HUES64 (cell line): ENCODE measurements around the gene ASIC1.

Source experiments
- H3K27ac ChIP-seq: 2 replicates; pipeline ENCODE4 v1.7.0; 2013; ENCODE audit warnings: low read depth, low read length, inconsistent platforms
- H3K27me3 ChIP-seq: 2 replicates; pipeline ENCODE4 v1.6.1; 2013; ENCODE audit warnings: mild to moderate bottlenecking, low read length; ENCODE audit not compliant: insufficient read depth
- H3K36me3 ChIP-seq: 2 replicates; pipeline ENCODE4 v1.6.1; 2013; ENCODE audit warnings: mild to moderate bottlenecking, low read length; ENCODE audit not compliant: insufficient read depth
- H3K4me1 ChIP-seq: 2 replicates; pipeline ENCODE4 v1.6.1; 2013; ENCODE audit warnings: mild to moderate bottlenecking, low read length, moderate library complexity; ENCODE audit not compliant: insufficient read depth
- H3K4me3 ChIP-seq: 2 replicates; pipeline ENCODE4 v1.5.1; 2013; ENCODE audit warnings: mild to moderate bottlenecking, low read length, moderate library complexity
- H3K9ac ChIP-seq: 2 replicates; pipeline ENCODE4 v1.6.1; 2013; ENCODE audit warnings: mild to moderate bottlenecking, low read depth, low read length
- H3K9me3 ChIP-seq: 2 replicates; pipeline ENCODE4 v1.6.1; 2013; ENCODE audit warnings: low read depth, low read length; ENCODE audit not compliant: insufficient read depth
- WGBS: fragments of 150-250, 120-280 bp; methylation state at CpG from one replicate; pipeline ENCODE4 v1.1.7; 2013; ENCODE audit warnings: missing lambda C conversion rate; 5-methylcytosine and 5-hydroxymethylcytosine counted together

ASIC1 gene

DNA sequence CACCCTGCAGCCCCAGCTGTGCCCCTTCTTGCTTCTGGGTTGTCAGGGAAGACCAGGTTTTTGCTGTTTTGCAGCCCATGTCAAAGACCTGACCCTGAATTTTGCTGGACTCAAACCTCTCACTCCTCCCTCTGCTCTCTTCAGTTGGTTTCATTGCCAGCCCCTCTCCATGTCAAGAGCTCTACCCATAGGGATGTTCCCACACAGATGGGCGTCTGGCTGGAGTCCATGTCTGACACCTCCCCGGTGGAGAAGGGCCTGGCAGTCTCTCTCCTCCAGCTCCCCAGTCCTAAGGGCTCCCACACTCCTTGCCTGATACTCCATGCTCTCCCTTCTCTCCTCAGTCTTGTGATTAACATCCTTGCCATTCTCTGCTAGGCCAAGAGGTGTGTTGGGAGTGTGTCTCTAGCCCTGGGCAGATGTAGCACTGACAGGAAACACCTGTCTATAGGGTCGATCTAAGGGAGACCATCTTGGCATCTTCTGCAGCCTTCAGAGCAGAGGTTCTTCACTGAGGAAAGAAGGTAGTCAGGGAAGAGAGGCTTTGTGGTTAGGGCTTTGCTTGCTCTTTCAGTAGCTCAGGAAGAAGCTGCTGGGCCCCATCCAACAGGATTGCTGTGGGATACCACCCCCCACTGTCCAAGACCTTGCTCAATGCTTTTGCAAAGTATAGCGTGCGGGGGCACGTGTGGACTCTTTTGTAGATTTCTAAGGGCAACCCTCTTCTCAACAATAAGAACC, 4.7 kb downstream of the ASIC1 start:
- Histone ChIP-seq H3K9me3 (no peaks in the 10 kb centered on the region), H3K4me1 (peaks cover 6% of the 10 kb centered on the region; the same call in 1 of the 2 replicates), H3K27ac (no peak overlapping the region), H3K36me3 (no peaks in the 10 kb centered on the region), H3K9ac (no peak overlapping the region), H3K4me3 (no peak overlapping the region), H3K27me3 (peaks cover 58% of the 10 kb centered on the region)
- 80% methylated on average over 6 of the region's 6 CpGs for WGBS

- 92% methylated on average over 4 of the region's 5 CpGs for WGBS
- Histone ChIP-seq H3K27me3 (peaks cover 51% of the 10 kb centered on the region), H3K4me1 (peaks cover 6% of the 10 kb centered on the region; the same call in 1 of the 2 replicates), H3K27ac (no peak overlapping the region), H3K9ac (no peak overlapping the region), H3K36me3 (no peaks in the 10 kb centered on the region), H3K9me3 (no peaks in the 10 kb centered on the region), H3K4me3 (no peak overlapping the region)
Observed at GRCh38 chr12:50062728-50063460, 5.5 kb downstream of the ASIC1 start.

DNA sequence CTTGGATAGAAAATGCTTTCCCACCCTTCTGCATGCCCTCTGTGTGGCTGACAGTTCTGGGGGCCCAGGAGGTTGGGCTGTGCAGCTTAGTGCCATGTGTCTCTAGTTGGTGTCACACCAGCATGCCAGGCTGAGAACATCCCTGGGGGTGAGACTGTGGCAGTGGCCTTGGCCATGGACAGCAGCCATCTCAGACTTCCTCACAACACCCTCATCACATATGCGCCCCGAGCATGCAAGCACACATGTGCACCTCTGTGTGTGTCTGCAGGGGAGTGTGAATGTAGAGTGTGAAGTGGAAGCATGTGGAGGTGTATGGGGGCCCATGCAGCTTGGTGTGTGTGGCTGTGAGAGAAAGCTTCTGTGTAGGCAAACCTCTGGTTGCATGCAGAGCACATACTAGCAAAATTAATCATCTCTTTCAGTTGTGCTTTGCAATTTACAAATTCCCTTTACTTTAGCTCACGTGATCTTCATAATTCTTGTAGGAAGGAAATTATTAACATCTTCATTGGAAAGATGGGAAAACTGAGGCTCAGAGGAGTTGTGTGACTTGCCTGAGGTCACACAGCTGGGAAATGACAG, 8.4 kb downstream of the ASIC1 start:
- no peak overlapping the region for H3K4me3 ChIP-seq
- H3K4me1 ChIP-seq = peaks cover 6% of the 10 kb centered on the region; the same call in 1 of the 2 replicates
- H3K36me3 ChIP-seq = no peaks in the 10 kb centered on the region
- no peak overlapping the region for H3K9ac ChIP-seq
- peak overlapping the region; percentile 36; the same call in 1 of the 2 replicates for H3K27ac ChIP-seq
- WGBS = 95% methylated on average over 3 of the region's 3 CpGs
- no peaks in the 10 kb centered on the region for H3K9me3 ChIP-seq
- peaks cover 22% of the 10 kb centered on the region for H3K27me3 ChIP-seq

DNA sequence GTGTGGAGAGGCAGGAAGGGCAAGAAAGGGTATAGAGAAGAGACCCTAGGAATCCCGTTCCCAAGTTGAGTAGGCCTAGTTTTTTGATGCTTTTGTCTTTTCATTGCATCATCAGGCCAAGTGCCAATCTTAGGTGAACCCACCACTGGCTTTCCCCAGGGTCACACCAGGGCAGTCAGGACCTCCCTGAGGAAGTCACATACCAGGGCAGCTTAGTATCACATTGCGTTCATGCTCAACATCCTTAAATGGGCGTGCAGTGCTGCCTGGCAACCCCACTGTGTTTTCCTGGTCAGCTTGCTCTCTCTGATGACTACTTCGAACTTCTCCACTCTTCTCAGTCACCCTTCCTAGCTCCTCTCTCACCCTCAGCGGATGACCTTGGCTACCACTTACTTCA, 9.0 kb downstream of the ASIC1 start:
- H3K36me3 ChIP-seq = no peaks in the 10 kb centered on the region
- H3K9ac ChIP-seq = no peak overlapping the region
- WGBS = 64% methylated on average over 5 of the region's 5 CpGs
- no peak overlapping the region for H3K4me3 ChIP-seq
- H3K4me1 ChIP-seq = peaks cover 6% of the 10 kb centered on the region; the same call in 1 of the 2 replicates
- H3K27me3 ChIP-seq = peaks cover 16% of the 10 kb centered on the region
- H3K9me3 ChIP-seq = no peaks in the 10 kb centered on the region
- peak overlapping the region; percentile 36; the same call in 1 of the 2 replicates for H3K27ac ChIP-seq

- H3K4me1 ChIP-seq = peaks cover 16% of the 10 kb centered on the region
Observed at GRCh38 chr12:50069069-50069468, 11.7 kb downstream of the ASIC1 start.

DNA sequence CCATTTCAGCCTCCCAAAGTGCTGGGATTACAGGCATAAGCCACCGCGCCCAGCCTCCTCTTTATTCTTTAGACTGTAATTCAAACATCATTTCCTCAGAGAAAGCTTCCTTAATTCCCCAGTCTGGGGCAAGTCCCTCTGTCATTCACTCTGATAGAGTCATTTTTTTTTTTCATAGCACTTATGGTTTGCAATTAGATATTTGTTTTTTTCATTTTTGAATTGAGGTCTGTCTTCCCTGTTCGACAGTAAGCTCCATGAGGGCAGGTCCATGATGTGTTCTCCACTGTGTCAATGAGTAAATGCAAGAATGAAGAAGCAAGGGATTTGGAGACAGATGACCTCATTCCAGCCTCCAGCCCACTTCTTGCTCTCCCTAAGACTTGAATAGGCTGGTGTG, 12.1 kb downstream of the ASIC1 start:
- H3K36me3 ChIP-seq = no peaks in the 10 kb centered on the region
- H3K27ac ChIP-seq = no peak overlapping the region
- H3K27me3 ChIP-seq = no peaks in the 10 kb centered on the region
- H3K4me3 ChIP-seq = no peak overlapping the region
- no peaks in the 10 kb centered on the region for H3K9me3 ChIP-seq
- peaks cover 16% of the 10 kb centered on the region for H3K4me1 ChIP-seq
- H3K9ac ChIP-seq = no peak overlapping the region
- WGBS = 94% methylated on average over 3 of the region's 3 CpGs

More at GRCh38 chr12:50069069-50069468, 11.7 kb downstream of the ASIC1 start:
- Histone ChIP-seq H3K4me3 (no peak overlapping the region), H3K9me3 (no peaks in the 10 kb centered on the region), H3K27me3 (no peaks in the 10 kb centered on the region), H3K36me3 (no peaks in the 10 kb centered on the region), H3K27ac (no peak overlapping the region), H3K9ac (no peak overlapping the region)
- 99% methylated on average over 5 of the region's 5 CpGs for WGBS

- H3K9ac ChIP-seq = no peak overlapping the region
Observed at GRCh38 chr12:50070314-50071060, 13.1 kb downstream of the ASIC1 start.

GRCh38 chr12:50072198-50072907, 15.0 kb downstream of the ASIC1 start:
- 50% methylated on average over 10 of the region's 10 CpGs for WGBS
- Histone ChIP-seq H3K4me1 (peaks cover 10% of the 10 kb centered on the region), H3K36me3 (no peaks in the 10 kb centered on the region), H3K9ac (no peak overlapping the region), H3K27ac (no peak overlapping the region), H3K9me3 (no peaks in the 10 kb centered on the region), H3K4me3 (no peak overlapping the region), H3K27me3 (no peaks in the 10 kb centered on the region)

More at GRCh38 chr12:50070314-50071060, 13.1 kb downstream of the ASIC1 start:
- WGBS = 63% methylated on average over 9 of the region's 9 CpGs
- Histone ChIP-seq H3K4me3 (no peak overlapping the region), H3K27me3 (no peaks in the 10 kb centered on the region), H3K27ac (no peak overlapping the region), H3K36me3 (no peaks in the 10 kb centered on the region), H3K9me3 (no peaks in the 10 kb centered on the region), H3K4me1 (peaks cover 16% of the 10 kb centered on the region)

DNA sequence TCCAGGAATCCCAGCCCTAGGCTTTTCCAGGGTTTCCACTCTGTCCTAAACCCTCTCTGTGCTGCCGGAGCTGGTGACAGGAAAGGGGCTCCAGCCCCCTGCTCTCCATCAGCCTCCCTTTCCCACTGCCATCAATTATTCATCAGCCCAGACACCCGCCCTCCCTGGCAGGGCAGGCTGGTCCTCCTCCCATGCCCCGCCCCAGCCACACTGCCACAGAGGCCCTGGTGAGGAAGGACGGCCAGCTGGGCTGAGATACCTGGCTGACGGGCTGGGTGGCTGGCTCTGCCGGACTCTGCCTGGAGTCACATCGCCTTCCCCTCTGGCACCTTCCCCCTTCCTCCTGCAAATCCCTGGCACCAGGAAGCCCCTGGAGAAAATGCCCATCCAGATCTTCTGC, 15.8 kb downstream of the ASIC1 start:
- 85% methylated on average over 7 of the region's 7 CpGs for WGBS
- Histone ChIP-seq H3K4me1 (peaks cover 10% of the 10 kb centered on the region), H3K27me3 (no peaks in the 10 kb centered on the region), H3K4me3 (no peak overlapping the region), H3K9me3 (no peaks in the 10 kb centered on the region), H3K36me3 (no peaks in the 10 kb centered on the region), H3K9ac (no peak overlapping the region), H3K27ac (no peak overlapping the region)

DNA sequence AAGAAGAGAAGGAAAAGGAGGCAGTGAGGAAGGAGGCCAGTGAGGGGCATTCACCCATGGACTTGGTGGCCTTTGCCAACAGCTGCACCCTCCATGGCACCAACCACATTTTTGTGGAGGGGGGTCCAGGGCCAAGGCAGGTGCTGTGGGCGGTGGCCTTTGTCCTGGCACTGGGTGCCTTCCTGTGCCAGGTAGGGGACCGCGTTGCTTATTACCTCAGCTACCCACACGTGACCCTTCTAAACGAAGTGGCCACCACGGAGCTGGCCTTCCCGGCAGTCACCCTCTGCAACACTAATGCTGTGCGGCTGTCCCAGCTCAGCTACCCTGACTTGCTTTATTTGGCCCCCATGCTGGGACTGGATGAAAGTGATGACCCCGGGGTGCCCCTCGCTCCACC, 16.3 kb downstream of the ASIC1 start:
- Histone ChIP-seq H3K9ac (no peak overlapping the region), H3K9me3 (no peaks in the 10 kb centered on the region), H3K27me3 (no peaks in the 10 kb centered on the region), H3K36me3 (no peaks in the 10 kb centered on the region), H3K4me3 (no peak overlapping the region), H3K27ac (no peak overlapping the region), H3K4me1 (peaks cover 10% of the 10 kb centered on the region)
- WGBS = 87% methylated on average over 10 of the region's 10 CpGs
